ENCODE data around the gene SENP5.

GRCh38 chr3:196941729-196942225 lies 74.1 kb downstream of the SENP5 start:
- TF ChIP-seq CTCF (IDR thresholded peaks at IDR 0.05), result no peak
- TF ChIP-seq EZH2phosphoT487 (IDR thresholded peaks at IDR 0.05), result no peak
- TF ChIP-seq EZH2 (IDR thresholded peaks at IDR 0.05), result no peak
